HG03064 (cell line): ENCODE measurements around the gene NAALAD2.
A peak's percentile ranks its signal among the peaks of the same experiment; 100 is the strongest.
"Not testable (repeated sequence)": the region's sequence is repeated elsewhere in the genome, so short reads cannot be mapped to it uniquely, and the experiment has no call there.

ENCODE experiments used
- ATAC-seq: cut with Tn5 transposase; IDR thresholded peaks from one replicate; pipeline ENCODE4 v1.9.1; 2021; ENCODE audit warnings: low read depth; ENCODE audit not compliant: unreplicated experiment

NAALAD2 gene

DNA sequence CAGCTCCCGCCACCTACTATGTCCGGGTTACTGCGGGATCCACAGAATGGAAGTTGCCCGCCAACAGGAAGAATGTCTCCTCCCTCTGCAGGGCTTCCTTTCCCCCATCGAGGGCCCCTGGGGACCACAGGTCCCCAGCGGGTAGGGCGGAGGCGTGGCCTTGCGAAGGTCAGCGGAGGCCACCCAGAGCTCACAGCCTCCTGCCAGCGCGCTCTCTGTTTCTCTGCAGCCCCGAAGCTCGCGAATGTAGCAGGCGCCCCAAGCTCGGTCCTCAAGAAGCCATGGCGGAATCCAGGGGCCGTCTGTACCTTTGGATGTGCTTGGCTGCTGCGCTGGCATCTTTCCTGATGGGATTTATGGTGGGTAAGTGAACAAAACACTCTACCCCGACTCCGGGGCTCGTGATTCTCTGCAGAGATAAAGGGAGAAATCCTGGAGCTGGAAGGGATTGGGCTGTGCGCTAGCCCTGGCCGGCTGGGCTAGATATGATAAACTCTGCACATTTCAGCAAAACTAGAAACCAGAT lies at the start of gene NAALAD2:
NAALAD2 (plus strand) TSS at position 186 of the 526 bp plus-strand sequence; CDS start at position 282, 96 bp downstream.
- peak; percentile 60 for ATAC-seq

DNA sequence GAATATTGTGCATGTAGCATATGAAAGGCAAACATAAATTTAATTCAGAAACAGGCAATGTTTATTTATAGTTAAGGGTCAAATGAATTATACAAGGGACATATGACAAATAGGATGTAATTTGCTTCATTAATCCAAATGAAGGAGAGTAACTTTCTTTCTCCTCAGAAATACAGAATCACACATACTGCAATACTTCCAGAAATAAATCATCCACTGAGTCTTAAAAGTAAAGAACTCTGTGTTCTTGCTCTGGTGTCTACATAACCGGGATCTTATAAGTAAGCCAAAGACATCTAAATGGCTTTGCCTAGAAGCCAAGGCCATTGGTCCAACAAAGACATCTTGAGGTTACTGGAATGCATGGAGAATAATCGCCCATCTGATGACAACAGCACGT lies 48.8 kb upstream of the NAALAD2 start, which contains the start of gene UBTFL1:
UBTFL1 (plus strand) TSS at position 301 of the 400 bp plus-strand sequence; CDS start at position 301, 0 bp downstream.
- ATAC-seq: not testable (repeated sequence)

DNA sequence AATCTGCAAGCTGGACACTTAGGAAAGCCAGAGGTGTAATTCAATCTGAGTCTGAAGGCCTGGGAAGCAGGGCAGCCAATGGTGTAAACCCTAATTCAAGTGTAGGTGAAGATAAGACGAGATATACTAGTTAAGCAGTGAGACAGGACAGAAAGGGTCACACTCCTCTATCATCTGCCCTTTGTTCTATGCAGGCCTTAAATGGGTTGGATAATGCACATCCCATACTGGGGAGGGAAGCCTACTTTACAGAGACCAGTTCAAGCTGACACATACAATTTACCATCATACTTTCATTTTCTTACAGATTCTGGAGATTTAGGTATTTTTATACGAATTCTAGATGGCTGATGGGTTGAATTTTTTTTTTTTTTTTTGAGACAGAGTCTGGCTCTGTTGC lies 45.7 kb upstream of the NAALAD2 start:
- ATAC-seq: not testable (repeated sequence)

DNA sequence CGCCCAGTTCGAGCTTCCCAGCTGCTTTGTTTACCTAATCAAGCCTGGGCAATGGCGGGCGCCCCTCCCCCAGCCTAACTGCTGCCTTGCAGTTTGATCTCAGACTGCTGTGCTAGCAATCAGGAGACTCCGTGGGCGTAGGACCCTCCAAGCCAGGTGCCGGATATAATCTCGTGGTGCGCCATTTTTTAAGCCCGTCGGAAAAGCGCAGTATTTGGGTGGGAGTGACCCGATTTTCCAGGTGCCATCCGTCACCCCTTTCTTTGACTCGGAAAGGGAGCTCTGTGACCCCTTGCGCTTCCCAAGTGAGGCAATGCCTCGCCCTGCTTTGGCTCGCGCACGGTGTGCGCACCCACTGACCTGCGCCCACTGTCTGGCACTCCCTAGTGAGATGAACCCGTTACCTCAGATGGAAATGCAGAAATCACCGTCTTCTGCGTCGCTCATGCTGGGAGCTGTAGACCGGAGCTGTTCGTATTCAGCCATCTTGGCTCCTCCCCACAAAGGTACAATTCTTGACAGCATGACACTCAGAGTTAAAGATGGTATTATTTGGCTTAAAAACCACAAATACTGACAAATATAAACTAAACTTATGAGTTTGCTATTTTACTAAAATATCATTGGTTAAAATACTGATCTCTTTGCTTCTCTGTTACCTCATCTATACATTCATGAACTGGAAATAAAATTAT lies 39.1 kb upstream of the NAALAD2 start:
- not testable (repeated sequence) for ATAC-seq

DNA sequence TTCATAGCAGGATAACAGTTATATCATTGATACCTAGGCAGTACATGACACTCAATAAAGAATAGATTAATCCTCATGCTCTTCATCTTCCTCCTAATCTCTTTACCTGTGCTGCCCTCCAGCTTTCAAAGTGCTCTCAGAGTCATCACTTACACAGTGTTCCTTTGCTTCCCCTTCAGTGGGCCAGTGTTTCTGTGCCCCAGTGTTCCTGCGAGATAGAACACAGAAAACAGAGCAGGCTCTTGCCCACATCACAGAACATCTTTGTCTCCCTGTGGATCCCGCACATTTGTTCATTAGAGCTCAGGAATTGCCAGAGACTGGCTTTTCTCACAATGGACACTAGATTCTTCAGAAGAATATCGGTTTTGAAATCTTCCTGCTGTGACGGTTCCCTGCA lies 36.2 kb upstream of the NAALAD2 start:
- ATAC-seq: not testable (repeated sequence)

DNA sequence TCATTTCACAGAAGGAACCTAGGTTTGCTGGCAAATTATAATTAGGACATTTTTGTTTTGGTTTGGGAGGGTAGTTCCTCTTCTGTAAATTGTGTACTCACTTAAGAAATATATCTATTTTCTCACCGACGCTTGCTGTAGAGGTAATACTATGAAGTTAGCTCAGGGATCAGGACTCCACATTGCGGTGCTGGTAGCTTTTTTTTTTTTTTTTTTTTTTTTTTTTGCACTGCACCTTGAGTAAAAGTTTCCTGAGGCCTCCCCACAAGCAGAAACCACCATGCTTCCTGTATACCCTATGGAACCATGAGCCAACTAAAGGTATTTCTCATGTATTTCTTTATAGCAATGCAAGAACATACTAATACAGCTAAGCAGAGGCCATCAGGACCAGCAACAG lies 34.0 kb upstream of the NAALAD2 start:
- ATAC-seq: no peak

DNA sequence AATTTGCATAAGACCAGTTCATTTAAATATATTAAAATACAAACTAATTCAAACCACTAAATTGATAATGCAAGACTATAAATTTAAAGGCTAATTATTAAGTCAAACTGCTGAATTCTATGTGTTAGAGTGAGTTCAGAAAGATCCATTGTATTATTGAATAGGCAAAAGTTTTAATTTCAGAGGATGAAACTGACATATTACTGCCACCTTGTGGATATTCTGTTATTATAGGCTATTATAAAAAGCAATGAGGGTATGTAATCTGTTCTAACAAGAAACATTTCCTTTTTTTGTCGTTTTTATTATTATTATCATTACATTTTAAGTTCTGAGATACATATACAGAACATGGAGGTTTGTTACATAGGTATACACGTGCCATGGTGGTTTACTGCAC lies 20.9 kb upstream of the NAALAD2 start:
- ATAC-seq: no peak

DNA sequence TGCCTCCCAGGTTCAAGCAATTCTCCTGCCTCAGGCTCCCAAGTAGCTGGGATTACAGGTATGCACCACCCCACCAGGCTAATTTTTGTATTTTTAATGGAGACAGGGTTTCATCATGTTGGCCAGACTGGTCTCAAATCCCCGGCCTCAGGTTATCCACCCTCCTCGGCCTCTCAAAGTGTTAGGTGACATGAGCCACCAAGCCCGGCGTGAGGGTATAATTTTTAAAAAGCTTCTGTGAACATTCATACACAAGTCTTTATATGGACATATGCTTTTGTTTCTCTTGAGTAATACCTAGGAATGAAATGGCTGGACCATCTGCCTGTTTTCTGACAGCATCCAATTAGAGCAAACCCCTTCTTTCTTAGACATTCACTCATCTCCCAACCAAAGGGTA lies 14.3 kb upstream of the NAALAD2 start:
- no peak for ATAC-seq

DNA sequence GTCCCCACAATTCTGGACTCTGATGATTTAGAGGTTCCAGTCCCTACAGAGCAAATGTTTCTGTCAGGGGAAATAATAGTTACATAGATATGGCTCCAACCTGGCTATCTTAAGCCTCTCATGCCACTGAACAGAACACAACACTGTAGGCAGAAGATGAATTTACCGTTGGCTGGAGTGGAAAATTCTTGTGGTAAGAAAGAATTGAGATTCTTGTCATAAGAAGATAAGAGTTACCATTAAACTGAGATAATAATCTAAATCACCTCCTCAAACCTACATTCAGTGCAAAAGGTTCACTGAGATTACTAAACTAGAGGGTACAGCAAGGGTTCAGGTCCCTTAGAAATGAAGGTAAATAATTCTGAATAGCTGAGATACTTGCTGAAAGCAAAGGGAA lies 10.1 kb upstream of the NAALAD2 start:
- no peak for ATAC-seq

DNA sequence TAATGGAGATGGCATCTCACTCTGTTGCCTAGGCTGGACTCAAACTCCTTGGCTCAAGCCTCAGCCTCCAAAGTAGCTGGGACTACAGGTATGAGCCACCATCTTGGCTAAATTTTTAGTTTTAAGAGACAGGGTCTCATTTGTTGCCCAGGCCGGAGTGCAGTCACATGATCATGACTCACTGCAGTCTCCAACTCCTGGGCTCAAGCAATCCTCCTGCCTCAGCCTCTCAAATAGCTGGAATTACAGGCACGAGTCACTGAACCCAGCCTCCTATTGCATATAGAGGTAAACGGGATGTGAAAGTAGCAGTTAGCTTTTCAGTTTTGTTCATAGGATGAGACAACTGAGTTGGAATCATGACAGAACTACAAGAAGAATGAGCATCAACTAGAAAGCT lies 9.5 kb upstream of the NAALAD2 start:
- ATAC-seq: no peak

DNA sequence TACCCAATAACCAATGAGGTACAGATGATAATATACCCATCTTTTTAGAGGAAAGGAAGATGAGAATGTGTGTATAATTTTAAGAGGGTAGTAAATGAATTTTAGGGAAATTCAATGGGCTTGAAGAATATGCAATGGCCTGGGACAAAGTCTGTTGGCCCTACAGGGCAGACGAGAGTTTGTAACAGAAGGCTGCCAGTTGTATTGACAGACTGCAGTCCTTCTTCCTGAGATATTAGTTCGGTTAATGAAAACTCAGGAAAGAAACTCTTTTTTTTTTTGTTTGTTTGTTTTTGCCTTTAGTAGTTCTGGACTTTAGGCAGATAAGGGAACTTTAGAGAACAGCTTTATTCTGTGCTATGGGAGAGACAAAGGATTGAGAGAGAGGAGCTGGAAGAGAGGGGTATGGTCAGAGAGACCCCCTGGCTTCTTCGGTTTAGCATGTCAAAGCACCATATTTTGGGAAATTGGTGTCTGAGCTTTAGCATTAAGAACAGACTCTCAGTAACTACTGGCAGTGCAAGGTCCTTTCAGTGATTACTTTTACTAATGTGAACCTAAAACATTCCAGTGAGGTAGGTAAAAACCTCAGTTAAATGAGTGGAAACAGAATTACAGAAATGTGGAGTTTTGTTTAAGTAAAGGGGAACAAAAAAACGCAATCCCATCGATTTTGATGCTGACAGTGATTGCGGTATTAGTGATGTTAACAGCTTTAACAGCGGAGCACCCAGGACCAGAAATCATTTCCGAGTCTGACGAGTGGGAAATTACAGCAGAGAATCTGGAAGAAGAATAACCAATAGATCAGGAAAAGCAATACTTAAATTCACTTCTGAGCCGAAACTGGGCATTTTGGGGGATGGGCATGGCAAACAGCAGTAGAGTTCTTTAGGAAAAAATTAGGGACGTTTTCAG lies 644 bp upstream of the NAALAD2 start:
- no peak for ATAC-seq

DNA sequence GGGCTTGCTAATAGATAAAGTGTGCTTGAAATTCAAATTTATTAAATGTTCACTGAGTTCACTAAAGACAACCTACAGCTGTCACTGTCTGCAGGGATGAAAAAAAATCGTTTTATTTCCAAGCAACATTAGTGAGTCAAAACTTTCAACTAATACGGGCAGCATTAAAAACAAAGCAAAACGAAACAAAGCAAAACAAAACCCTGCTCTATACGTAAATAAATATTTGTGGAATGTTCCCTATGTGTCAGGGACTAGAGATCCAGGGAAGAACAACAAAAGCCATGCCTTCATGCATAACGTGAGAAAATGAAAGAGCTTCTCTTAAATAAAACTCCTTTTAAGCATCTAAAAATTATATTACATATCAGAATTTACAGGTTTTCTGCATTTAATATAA lies 553 bp downstream of the NAALAD2 start:
- no peak for ATAC-seq

DNA sequence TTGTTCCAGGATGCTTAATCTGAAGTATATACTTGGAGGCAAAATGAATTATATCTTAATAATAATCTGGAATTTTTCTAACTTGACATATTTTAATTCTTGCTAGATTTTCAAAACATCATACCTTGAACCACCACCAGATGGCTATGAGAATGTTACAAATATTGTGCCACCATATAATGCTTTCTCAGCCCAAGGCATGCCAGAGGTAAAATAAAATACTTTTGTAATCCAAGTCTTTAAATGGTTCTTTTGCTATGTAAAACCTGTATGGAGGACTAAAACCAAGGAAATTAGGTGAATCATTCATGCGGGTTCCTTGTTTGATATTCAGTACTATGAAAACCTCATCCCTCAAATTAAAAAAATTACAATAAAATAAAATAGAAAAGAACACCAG lies 14.4 kb downstream of the NAALAD2 start:
- no peak for ATAC-seq

DNA sequence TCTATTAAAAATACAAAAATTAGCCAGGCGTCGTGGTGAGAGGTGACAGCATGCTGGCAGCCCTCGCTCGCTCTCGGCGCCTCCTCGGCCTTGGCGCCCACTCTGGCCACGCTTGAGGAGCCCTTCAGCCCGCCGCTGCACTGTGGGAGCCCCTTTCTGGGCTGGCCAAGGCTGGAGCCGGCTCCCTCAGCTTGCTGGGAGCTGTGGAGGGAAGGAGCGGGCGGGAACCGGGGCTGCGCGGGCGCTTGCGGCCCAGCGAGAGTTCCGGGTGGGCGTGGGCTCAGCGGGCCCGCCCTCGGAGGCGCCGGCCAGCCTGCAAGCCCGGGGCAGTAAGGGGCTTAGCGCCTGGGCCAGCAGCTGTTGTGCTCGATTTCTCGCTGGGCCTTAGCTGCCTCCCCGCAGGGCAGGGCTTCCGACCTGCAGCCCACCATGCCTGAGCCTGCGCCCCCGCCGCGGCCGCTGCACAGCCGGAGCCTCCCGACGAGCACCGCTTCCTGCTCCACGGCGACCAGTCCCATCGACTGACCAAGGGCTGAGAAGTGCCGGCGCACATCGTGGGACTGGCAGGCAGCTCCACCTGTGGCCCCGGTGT lies 32.6 kb downstream of the NAALAD2 start:
- ATAC-seq: not testable (repeated sequence)

DNA sequence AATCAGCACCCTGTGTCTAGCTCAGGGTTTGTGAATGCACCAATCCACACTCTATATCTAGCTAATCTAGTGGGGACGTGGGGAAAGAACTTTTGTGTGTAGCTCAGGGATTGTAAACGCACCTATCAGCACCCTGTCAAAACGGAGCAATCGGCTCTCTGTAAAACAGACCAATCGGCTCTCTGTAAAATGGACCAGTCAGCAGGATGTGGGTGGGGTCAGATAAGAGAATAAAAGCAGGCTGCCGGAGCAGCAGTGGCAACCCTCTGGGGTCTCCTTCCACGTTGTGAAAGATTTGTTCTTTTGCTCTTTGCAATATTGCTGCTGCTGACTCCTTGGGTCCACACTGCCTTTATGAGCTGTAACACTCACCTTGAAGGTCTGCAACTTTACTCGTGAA lies 33.2 kb downstream of the NAALAD2 start:
- not testable (repeated sequence) for ATAC-seq

DNA sequence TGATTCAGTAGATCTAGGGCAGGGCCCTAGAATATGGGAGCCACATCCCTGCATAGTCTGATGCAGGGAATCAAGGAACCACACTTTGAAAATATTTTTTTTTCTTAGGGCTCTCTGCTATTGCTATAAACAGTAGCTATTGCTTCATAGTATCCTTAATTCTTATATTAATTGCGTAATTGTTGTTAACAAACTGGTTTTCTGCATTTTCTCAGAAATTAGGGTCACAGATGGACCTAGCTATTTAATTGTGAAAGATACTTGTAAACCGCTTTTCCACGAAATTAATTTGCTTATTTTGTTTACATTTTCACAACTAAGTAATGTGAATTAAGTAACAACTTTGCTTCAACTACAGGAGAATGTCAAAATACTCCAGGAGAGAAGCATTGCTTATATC lies 34.1 kb downstream of the NAALAD2 start:
- no peak for ATAC-seq

DNA sequence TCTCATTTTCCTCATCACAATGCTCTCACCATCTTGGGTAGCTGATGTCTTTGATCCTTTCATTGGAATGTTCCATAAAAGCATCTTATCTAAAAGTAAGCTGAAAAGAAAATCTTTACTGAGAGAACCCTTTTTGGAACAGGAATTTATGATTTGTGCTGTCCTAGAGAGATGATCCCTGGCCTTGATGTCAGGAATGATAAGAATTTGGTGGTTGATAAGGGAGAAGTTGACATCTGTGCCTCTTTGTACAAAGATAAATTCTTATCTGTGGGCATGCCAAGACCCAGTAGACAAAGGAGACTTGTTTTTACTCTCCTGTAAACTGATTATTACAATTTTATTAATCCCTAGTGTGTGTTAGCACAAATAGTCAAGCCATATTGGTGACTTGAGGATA lies 36.9 kb downstream of the NAALAD2 start:
- no peak for ATAC-seq

DNA sequence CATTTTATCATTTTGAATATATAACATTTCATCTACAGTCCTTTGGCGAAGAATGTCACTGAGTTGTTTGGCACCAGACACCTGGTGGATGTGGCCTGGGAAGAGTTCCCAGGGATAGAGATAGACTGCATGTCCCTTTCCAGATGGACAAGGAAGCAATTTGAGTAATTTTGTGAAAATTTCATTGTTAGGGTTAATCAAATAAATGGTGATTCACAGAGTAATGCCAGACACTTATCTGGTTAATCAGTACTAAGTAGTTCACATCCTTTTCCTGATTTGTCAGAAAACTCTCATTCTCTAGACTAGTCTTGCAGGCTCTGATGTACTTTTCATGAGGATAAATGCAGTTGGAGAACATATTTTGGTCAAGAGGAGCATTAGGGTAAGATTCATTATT lies 41.6 kb downstream of the NAALAD2 start:
- no peak for ATAC-seq

DNA sequence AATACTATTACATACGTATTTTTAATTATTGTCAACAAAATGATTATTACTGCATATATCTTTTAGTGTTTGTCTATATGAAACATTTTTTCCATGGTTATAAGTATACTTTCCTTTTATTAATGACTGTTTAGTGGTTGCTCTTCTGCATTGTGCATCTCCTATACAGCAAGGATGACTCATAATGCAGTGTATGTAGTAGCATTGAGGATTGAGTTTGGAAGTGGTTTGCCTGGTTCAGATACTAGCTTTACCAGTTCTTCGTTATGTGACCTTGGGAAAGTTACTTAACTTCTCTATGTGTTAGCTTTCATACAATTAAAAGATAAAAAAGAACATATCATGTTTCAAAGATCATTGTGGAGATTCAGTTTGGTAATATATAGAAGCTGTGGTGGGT lies 44.3 kb downstream of the NAALAD2 start:
- ATAC-seq: no peak

DNA sequence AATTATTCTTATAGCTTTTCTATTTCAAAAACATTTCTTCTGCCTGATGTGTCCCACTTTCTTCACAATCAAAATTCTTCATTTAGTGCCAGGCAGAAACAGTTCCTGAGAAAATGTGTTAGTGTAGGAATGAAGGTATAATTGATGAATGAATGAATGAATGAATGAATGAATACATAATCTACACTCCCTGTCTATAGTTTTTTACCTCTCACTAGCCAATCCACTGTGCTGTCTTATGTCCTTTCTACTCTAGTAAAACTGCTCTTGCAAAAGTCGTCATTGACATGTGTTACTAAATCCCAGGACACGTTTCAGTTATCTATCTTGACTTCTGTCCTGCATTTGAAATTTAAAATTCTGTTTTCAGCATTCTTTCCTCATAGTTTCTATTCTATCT lies 45.5 kb downstream of the NAALAD2 start:
- ATAC-seq: no peak

DNA sequence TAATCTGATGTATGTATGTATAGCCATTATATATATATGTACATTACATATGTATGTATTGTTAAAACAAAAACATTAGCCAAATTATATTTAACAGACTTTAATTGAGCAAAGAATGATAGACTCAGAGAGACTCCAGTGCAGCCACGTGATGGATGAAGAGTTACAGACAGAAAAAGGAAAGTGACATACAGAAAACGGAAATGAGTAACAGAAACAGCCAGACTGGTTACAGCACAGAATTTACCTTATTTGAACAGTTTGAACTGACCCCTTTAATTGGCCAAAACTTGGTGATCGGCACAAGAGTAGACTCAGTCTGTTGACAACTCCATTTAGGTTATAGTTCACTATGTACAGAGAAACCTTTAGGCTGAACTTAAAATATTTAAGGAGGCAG lies 53.4 kb downstream of the NAALAD2 start:
- no peak for ATAC-seq
